Activated CD4-positive, alpha-beta memory T cell treated with anti-CD3 and anti-CD28 coated beads for 36 hours (primary cell): ENCODE data around the gene HMSD. TPM values are rescaled to one million over a fixed set of nuclear protein-coding genes. Genes with fewer than 3 reads are reported as not detected.

Experiments
- CTCF ChIA-PET: fragments of 350-600 bp; sonication (Branson Sonifier 250); formaldehyde crosslinking; loops from one replicate; lab custom pipeline; 2021; ENCODE audit warnings: antibody characterized with exemption, inconsistent platforms; lab: Charles Lee
- POLR2A ChIA-PET: fragments of 350-600 bp; sonication (Branson Sonifier 250); formaldehyde crosslinking; loops from one replicate; lab custom pipeline; 2021; ENCODE audit warnings: antibody characterized with exemption; lab: Charles Lee
- DNase-seq: peaks from one replicate; pipeline ENCODE4 v3.0.0-alpha.2; 2020
- H3K27ac Mint-ChIP-seq: one replicate; pipeline ENCODE4 v1.8.0; 2021; ENCODE audit warnings: mixed read lengths
- H3K27me3 Mint-ChIP-seq: one replicate; pipeline ENCODE4 v1.8.0; 2021; ENCODE audit warnings: mixed read lengths
- H3K36me3 Mint-ChIP-seq: one replicate; pipeline ENCODE4 v1.8.0; 2021; ENCODE audit warnings: mixed read lengths
- H3K4me1 Mint-ChIP-seq: one replicate; pipeline ENCODE4 v1.8.0; 2021; ENCODE audit warnings: low read depth, mixed read lengths
- H3K4me3 Mint-ChIP-seq: one replicate; pipeline ENCODE4 v1.8.0; 2021; ENCODE audit warnings: mild to moderate bottlenecking, mixed read lengths
- H3K9me3 Mint-ChIP-seq: one replicate; pipeline ENCODE4 v1.8.0; 2021; ENCODE audit warnings: mixed read lengths
- intact Hi-C: fragments of 100-400 bp; cut with micrococcal nuclease; formaldehyde crosslinking; loops from one replicate; pipeline ENCODE4 v1.15.1; 2023
- total RNA-seq, 2 experiments: library from RNA; stranded (reverse); gene quantifications; one replicate each; pipeline ENCODE4 v1.2.3, GENCODE V29; 2021

HMSD gene
- total RNA-seq, 2 experiments from 2014 or later: 18.9 to 19.5 TPM

GRCh38 chr18:63961435-63961980 is 12.4 kb downstream of the HMSD start:
- POLR2A ChIA-PET: interaction anchor here (1.2 kb wide), 1 partner anchor 10 kb away, joined by 3 read pairs; no protein-coding TSS in a partner anchor
- Mint-ChIP-seq H3K27ac (no peak overlapping the region), H3K36me3 (peaks cover 5% of the 10 kb centered on the region), H3K4me3 (no peak overlapping the region), H3K9me3 (no peaks in the 10 kb centered on the region), H3K27me3 (peaks cover 20% of the 10 kb centered on the region), H3K4me1 (peaks cover 17% of the 10 kb centered on the region)
- no peak for DNase-seq
- intact Hi-C loops: no loop called here
- CTCF ChIA-PET: interaction anchor here (0.6 to 3.8 kb wide), 6 partner anchors 9 to 33 kb away, joined by 3 to 48 read pairs (median 17); no protein-coding TSS in a partner anchor

GRCh38 chr18:63962137-63962536 is 13.0 kb downstream of the HMSD start:
- ChIA-PET POLR2A (interaction anchor here (0.7 to 1.2 kb wide), 2 partner anchors 11 to 33 kb away, joined by 3 read pairs; no protein-coding TSS in a partner anchor), CTCF (interaction anchor here (0.6 to 3.8 kb wide), 8 partner anchors 8 to 444 kb away, joined by 3 to 48 read pairs (median 17); no protein-coding TSS in a partner anchor)

DNA sequence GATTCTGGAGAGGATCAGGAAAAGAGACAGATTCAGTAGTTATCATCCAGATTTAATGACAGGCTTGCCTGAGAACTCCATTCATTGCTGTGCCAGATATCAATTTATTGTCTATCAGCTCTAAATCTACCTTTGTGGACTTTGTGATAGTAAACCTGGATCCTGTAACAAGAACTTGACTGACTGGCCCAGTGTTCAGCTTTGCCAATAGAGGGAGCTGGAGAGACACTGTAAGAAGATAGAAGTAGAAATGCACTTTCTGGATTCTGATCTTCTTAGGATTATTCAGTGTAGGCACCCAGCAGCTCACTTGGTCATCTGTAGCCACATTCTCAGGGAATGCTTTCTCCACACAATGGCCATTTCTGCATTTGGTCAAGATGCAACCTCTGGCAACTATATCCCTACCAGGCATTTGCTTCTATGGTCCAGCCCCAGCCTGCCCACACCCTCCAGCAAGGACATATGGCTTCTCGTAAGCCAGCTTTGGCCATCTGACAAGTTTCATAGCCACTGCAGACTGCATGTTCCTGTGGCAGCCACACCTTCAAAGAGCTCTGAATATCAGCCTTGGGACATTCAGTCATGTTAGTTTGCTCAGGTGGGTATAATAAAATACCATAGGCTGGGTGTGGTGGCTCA is 14.6 kb downstream of the HMSD start:
- ChIA-PET POLR2A (no interaction called here), CTCF (interaction anchor here (0.6 to 3.8 kb wide), 22 partner anchors 10 to 448 kb away, joined by 3 to 48 read pairs (median 5); no protein-coding TSS in a partner anchor)
- Mint-ChIP-seq H3K4me3 (no peak overlapping the region), H3K36me3 (peaks cover 5% of the 10 kb centered on the region), H3K9me3 (no peaks in the 10 kb centered on the region), H3K4me1 (peaks cover 14% of the 10 kb centered on the region), H3K27ac (no peak overlapping the region), H3K27me3 (peaks cover 13% of the 10 kb centered on the region)
- intact Hi-C loops: loop anchor here (1.0 to 2.0 kb wide), 3 partner anchors 12 to 31 kb away; no protein-coding TSS in a partner anchor
- peak; percentile 61 for DNase-seq

More at GRCh38 chr18:63962137-63962536, 13.0 kb downstream of the HMSD start:
- H3K27ac Mint-ChIP-seq: no peak overlapping the region
- intact Hi-C loops: loop anchor here (1.0 to 2.0 kb wide), 2 partner anchors 11 to 33 kb away; no protein-coding TSS in a partner anchor
- peaks cover 15% of the 10 kb centered on the region for H3K27me3 Mint-ChIP-seq
- peaks cover 2% of the 10 kb centered on the region for H3K36me3 Mint-ChIP-seq
- H3K9me3 Mint-ChIP-seq: no peaks in the 10 kb centered on the region
- no peak overlapping the region for H3K4me3 Mint-ChIP-seq
- peaks cover 14% of the 10 kb centered on the region for H3K4me1 Mint-ChIP-seq
- no peak for DNase-seq

DNA sequence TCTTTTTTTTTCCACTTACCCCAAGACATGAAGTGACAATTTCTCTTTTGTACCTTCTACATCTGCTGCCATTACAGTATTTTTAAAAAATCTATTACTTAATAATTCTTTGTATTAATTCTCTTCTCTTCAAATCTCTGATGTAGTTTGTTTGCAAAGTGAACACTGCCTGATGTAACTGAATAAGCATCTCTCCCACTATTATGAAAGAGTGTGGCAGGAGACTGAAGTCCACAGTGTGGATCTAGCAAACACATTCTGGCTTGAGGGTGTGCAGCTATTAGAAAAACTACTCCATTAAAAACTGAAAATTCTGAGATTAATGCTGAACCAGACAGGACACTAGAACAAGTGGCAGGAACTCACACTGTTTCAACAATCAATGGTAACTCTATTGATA is 15.8 kb downstream of the HMSD start:
- DNase-seq: no peak
- Mint-ChIP-seq H3K27ac (no peak overlapping the region), H3K27me3 (peaks cover 5% of the 10 kb centered on the region), H3K9me3 (no peaks in the 10 kb centered on the region), H3K4me1 (peaks cover 24% of the 10 kb centered on the region), H3K4me3 (no peak overlapping the region), H3K36me3 (peaks cover 3% of the 10 kb centered on the region)
- ChIA-PET CTCF (interaction anchor here (2.0 to 3.8 kb wide), 5 partner anchors 10 to 29 kb away, joined by 11 to 48 read pairs (median 21); no protein-coding TSS in a partner anchor), POLR2A (no interaction called here)
- intact Hi-C loops: no loop called here

DNA sequence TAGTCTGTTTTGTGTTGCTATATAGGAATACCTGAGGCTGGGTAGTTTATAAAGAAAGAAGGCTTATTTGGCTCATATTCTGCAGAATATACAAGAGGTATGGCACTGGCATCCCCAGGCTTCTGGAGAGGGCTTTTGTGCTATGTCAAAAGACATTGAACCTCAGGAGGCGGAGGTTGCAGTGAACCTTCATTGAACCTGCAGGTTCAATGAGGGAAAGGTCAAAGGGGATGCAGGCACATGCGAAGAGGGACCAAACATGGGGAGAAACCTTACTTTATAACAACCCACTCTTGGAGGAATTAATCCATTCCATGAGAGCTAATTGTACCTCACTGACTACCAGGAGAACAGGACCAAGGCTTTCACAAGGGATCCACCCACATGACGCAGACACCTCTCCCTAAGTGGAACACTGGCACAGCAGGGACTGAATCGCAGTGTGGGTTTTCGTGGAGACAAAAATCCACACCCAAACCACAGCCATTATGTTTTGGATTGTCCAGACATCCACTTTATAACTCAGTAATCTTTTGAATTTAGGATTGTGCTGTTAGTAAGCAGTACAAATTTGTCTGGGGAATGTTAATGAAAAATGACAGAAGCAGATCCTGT is 16.7 kb downstream of the HMSD start:
- peaks cover 26% of the 10 kb centered on the region for H3K4me1 Mint-ChIP-seq
- CTCF ChIA-PET: no interaction called here
- H3K27ac Mint-ChIP-seq: no peak overlapping the region
- intact Hi-C loops: no loop called here
- no peaks in the 10 kb centered on the region for H3K27me3 Mint-ChIP-seq
- peaks cover 5% of the 10 kb centered on the region for H3K36me3 Mint-ChIP-seq
- H3K9me3 Mint-ChIP-seq: no peaks in the 10 kb centered on the region
- no peak overlapping the region for H3K4me3 Mint-ChIP-seq
- DNase-seq: no peak
- POLR2A ChIA-PET: no interaction called here

DNA sequence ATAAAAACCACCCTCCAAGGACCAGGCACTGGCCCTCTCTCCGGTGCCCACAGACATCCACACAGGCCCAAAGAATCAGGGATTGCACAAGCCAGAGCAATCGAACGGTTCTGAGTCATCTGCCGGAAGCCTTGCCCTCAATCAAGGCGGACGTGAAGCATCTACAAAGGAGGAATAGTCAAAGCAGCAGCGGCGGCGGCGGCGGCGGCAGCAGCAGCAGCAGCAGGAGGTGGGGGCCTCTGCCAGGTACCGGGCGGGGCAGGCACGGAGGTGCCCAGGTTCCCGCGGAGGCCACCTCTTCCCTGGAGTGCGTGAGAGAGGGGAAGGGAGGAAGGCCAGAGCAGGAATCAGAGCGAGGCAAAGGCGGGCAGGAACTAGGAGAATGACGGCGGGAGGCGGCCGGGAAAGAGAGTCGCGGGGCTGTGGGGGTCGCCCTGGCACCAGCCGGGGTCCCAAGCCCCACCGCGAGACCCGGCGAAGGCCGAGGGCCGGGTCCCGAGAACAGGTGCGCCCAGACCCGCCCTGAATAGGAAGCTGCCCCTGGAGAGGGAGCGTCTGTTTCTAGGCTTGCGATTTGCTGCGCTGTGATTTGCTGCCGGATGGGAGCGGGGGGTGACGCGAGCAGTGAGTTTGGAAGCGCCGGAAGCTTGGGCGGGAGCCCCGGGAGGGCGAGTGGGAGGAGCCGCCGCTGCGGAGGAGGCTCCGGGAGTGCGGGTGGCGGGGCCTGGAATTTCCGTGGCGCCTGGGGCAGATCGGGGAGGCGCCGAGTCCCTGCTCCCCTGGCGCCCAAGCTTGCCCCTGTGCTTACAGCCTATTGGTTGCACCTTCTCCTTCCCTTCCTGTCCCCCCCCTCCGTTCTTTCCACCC is 21.1 kb downstream of the HMSD start, which contains the start of gene SERPINB8:
Gene SERPINB8, plus strand, starts transcription at position 140 of the 867 bp plus-strand sequence. CDS start 8,228 bp downstream, outside the sequence.
- DNase-seq: peak; percentile 91
- Mint-ChIP-seq H3K27ac (peak within 1 kb of the TSS; percentile 95), H3K9me3 (no peaks in the 10 kb centered on the region), H3K36me3 (peaks cover 5% of the 10 kb centered on the region), H3K27me3 (no peaks in the 10 kb centered on the region), H3K4me3 (peak within 1 kb of the TSS; percentile 88), H3K4me1 (peaks cover 41% of the 10 kb centered on the region)
- intact Hi-C loops: loop anchor here (1.0 to 2.0 kb wide), 4 partner anchors 9 to 548 kb away; partner anchors contain the start of genes SERPINB2 and VPS4B
- CTCF ChIA-PET: interaction anchor here (0.7 to 1.0 kb wide), 3 partner anchors 8 to 21 kb away, joined by 3 read pairs; partner anchors contain the start of gene HMSD
- POLR2A ChIA-PET: interaction anchor here (1.2 kb wide), 1 partner anchor 21 kb away, joined by 3 read pairs; the partner anchor contains the start of gene HMSD

DNA sequence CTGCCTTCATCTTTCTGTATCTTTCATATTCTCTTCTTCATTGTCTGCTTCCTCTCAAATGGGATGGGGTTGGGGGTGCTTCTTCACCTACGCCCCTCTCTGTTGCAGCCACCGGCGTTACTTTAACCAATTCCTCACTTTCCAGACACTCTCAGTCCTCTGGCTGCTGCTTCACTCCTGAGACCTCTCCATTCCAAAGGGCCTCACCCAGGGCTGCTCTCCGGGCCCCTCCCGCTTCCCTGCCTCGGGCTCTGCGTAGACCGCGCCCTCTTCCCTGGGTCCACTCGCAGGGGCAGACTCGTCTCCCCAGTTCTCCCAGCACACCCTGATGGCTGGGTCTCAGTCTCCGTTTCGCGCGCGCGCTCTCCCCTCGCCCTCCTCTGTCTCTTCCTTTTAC is 21.7 kb downstream of the HMSD start:
- no peaks in the 10 kb centered on the region for H3K27me3 Mint-ChIP-seq
- peak overlapping the region; percentile 88 for H3K4me3 Mint-ChIP-seq
- H3K27ac Mint-ChIP-seq: peak overlapping the region; percentile 95
- H3K9me3 Mint-ChIP-seq: no peaks in the 10 kb centered on the region
- intact Hi-C loops: loop anchor here (1.0 to 2.0 kb wide), 4 partner anchors 8 to 549 kb away; partner anchors contain the start of genes SERPINB2 and VPS4B
- peaks cover 5% of the 10 kb centered on the region for H3K36me3 Mint-ChIP-seq
- CTCF ChIA-PET: interaction anchor here (1.0 kb wide), 1 partner anchor 21 kb away, joined by 3 read pairs; the partner anchor contains the start of gene HMSD
- H3K4me1 Mint-ChIP-seq: peaks cover 43% of the 10 kb centered on the region
- no peak for DNase-seq
- POLR2A ChIA-PET: interaction anchor here (1.2 kb wide), 1 partner anchor 22 kb away, joined by 3 read pairs; the partner anchor contains the start of gene HMSD

GRCh38 chr18:63971320-63972001 is 22.4 kb downstream of the HMSD start:
- no peak for DNase-seq
- ChIA-PET POLR2A (interaction anchor here (1.2 kb wide), 1 partner anchor 23 kb away, joined by 3 read pairs; the partner anchor contains the start of gene HMSD), CTCF (no interaction called here)
- Mint-ChIP-seq H3K27me3 (no peaks in the 10 kb centered on the region), H3K4me1 (peaks cover 43% of the 10 kb centered on the region), H3K9me3 (no peaks in the 10 kb centered on the region), H3K36me3 (peaks cover 5% of the 10 kb centered on the region), H3K27ac (peak overlapping the region; percentile 95), H3K4me3 (peak overlapping the region; percentile 88)
- intact Hi-C loops: loop anchor here (2.0 kb wide), 1 partner anchor 85 kb away; the partner anchor contains the start of gene SERPINB2

DNA sequence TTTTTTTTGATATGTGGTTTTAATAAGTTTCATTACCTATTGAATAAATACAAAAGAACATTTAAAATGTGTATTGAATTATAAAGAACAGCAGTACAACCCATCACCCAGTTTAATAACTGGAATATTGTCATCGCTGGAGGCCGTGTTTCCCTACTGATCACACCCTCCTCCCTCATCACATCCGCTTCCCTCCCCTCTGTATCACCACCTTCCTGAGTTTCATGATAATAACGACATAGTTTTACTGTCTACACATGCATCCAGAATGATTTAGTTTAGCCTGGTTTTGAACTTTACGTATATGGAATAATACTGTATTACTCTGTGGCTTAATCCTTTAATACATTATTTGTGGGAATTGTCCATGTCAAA is 22.9 kb downstream of the HMSD start:
- POLR2A ChIA-PET: no interaction called here
- DNase-seq: no peak
- H3K4me3 Mint-ChIP-seq: no peak overlapping the region
- intact Hi-C loops: no loop called here
- H3K9me3 Mint-ChIP-seq: no peaks in the 10 kb centered on the region
- H3K27me3 Mint-ChIP-seq: no peaks in the 10 kb centered on the region
- peaks cover 43% of the 10 kb centered on the region for H3K4me1 Mint-ChIP-seq
- H3K27ac Mint-ChIP-seq: no peak overlapping the region
- peaks cover 5% of the 10 kb centered on the region for H3K36me3 Mint-ChIP-seq
- CTCF ChIA-PET: no interaction called here

GRCh38 chr18:63974991-63975390 is 25.9 kb downstream of the HMSD start:
- CTCF ChIA-PET: interaction anchor here (1.3 to 4.3 kb wide), 6 partner anchors 10 to 39 kb away, joined by 5 to 48 read pairs (median 8); no protein-coding TSS in a partner anchor
- DNase-seq: peak; percentile 33
- peak overlapping the region; percentile 29 for H3K27ac Mint-ChIP-seq

More at GRCh38 chr18:63974991-63975390, 25.9 kb downstream of the HMSD start:
- intact Hi-C loops: loop anchor here (1.0 to 5.0 kb wide), 2 partner anchors 12 to 38 kb away; no protein-coding TSS in a partner anchor
- H3K36me3 Mint-ChIP-seq: peaks cover 5% of the 10 kb centered on the region
- no peaks in the 10 kb centered on the region for H3K9me3 Mint-ChIP-seq
- POLR2A ChIA-PET: no interaction called here
- no peaks in the 10 kb centered on the region for H3K27me3 Mint-ChIP-seq
- no peak overlapping the region for H3K4me3 Mint-ChIP-seq
- H3K4me1 Mint-ChIP-seq: peaks cover 42% of the 10 kb centered on the region
